SK-N-SH (cell line): ENCODE data around the gene DND1.

Experiments
- NFIC ChIP-seq: IDR thresholded peaks from 2 replicates; pipeline ENCODE4 v1.4.0; 2012; ENCODE audit warnings: borderline replicate concordance
- TF ChIP-seq, protein P1 (sequence below): IDR thresholded peaks from 2 replicates; pipeline ENCODE4; 2012
- TF ChIP-seq, protein P2 (sequence below): fragments of 200-600 bp; sonication (generic); IDR thresholded peaks from 2 replicates; pipeline ENCODE4 v1.6.1; 2017; ENCODE audit warnings: antibody characterized with exemption, mild to moderate bottlenecking, moderate library complexity

- TF ChIP-seq, protein P1, sequence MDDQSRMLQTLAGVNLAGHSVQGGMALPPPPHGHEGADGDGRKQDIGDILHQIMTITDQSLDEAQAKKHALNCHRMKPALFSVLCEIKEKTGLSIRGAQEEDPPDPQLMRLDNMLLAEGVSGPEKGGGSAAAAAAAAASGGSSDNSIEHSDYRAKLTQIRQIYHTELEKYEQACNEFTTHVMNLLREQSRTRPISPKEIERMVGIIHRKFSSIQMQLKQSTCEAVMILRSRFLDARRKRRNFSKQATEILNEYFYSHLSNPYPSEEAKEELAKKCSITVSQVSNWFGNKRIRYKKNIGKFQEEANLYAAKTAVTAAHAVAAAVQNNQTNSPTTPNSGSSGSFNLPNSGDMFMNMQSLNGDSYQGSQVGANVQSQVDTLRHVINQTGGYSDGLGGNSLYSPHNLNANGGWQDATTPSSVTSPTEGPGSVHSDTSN: no peak
- TF ChIP-seq NFIC: no peak
- TF ChIP-seq, protein P2, sequence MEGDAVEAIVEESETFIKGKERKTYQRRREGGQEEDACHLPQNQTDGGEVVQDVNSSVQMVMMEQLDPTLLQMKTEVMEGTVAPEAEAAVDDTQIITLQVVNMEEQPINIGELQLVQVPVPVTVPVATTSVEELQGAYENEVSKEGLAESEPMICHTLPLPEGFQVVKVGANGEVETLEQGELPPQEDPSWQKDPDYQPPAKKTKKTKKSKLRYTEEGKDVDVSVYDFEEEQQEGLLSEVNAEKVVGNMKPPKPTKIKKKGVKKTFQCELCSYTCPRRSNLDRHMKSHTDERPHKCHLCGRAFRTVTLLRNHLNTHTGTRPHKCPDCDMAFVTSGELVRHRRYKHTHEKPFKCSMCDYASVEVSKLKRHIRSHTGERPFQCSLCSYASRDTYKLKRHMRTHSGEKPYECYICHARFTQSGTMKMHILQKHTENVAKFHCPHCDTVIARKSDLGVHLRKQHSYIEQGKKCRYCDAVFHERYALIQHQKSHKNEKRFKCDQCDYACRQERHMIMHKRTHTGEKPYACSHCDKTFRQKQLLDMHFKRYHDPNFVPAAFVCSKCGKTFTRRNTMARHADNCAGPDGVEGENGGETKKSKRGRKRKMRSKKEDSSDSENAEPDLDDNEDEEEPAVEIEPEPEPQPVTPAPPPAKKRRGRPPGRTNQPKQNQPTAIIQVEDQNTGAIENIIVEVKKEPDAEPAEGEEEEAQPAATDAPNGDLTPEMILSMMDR: no peak
Measured at GRCh38 chr5:140713562-140714094, 40.3 kb upstream of the DND1 start.
